ENCODE data around the gene ADCK1. TPM values are rescaled to one million over a fixed set of nuclear protein-coding genes. Genes with fewer than 3 reads are reported as not detected.
A peak's percentile ranks its signal among the peaks of the same experiment; 100 is the strongest.
"Not testable (repeated sequence)": the region's sequence is repeated elsewhere in the genome, so short reads cannot be mapped to it uniquely, and the experiment has no call there.

ADCK1 gene
- polyA plus RNA-seq, 1 experiment: 7.3 TPM

DNA sequence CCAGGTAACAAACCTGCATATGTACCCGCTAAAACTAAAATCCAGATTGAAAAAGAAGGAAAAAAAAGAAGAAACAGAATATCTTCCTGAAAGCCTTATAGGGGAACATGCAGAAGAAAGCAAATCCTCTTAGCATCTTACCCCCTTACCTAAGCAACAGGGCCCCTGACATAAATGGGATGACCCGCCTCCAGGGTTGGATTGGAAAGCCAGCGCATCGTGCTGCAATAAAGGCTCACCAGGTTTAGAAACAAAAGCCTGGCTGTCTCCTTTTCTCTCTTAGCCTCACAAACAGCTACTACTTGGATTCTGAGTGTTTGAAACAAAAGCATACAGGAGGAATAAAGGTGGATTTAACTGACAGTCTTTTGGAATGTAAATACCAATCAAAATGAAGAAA is 13.8 kb upstream of the ADCK1 start:
- no peak overlapping the region for H3K4me3 ChIP-seq (ENCODE audit: low read depth, low read length)
- H3K27me3 ChIP-seq (ENCODE audit: control insufficient read depth, insufficient read depth, low read length): peaks cover 2% of the 10 kb centered on the region; the same call in 1 of the 2 replicates
- ChIA-PET POLR2A (no interaction called here), CTCF (interaction anchor here (1.1 kb wide), 1 partner anchor 14 kb away, joined by 3 read pairs; the partner anchor contains the start of gene ADCK1)
- no peaks in the 10 kb centered on the region for H3K36me3 ChIP-seq (ENCODE audit: control insufficient read depth, insufficient read depth, low read length)
- DNase-seq (ENCODE audit: low read depth): no peak
- TF ChIP-seq, protein P1, sequence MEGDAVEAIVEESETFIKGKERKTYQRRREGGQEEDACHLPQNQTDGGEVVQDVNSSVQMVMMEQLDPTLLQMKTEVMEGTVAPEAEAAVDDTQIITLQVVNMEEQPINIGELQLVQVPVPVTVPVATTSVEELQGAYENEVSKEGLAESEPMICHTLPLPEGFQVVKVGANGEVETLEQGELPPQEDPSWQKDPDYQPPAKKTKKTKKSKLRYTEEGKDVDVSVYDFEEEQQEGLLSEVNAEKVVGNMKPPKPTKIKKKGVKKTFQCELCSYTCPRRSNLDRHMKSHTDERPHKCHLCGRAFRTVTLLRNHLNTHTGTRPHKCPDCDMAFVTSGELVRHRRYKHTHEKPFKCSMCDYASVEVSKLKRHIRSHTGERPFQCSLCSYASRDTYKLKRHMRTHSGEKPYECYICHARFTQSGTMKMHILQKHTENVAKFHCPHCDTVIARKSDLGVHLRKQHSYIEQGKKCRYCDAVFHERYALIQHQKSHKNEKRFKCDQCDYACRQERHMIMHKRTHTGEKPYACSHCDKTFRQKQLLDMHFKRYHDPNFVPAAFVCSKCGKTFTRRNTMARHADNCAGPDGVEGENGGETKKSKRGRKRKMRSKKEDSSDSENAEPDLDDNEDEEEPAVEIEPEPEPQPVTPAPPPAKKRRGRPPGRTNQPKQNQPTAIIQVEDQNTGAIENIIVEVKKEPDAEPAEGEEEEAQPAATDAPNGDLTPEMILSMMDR (IDR thresholded peaks at IDR 0.05; ENCODE audit: insufficient read depth, low read depth, low read length): no peak

DNA sequence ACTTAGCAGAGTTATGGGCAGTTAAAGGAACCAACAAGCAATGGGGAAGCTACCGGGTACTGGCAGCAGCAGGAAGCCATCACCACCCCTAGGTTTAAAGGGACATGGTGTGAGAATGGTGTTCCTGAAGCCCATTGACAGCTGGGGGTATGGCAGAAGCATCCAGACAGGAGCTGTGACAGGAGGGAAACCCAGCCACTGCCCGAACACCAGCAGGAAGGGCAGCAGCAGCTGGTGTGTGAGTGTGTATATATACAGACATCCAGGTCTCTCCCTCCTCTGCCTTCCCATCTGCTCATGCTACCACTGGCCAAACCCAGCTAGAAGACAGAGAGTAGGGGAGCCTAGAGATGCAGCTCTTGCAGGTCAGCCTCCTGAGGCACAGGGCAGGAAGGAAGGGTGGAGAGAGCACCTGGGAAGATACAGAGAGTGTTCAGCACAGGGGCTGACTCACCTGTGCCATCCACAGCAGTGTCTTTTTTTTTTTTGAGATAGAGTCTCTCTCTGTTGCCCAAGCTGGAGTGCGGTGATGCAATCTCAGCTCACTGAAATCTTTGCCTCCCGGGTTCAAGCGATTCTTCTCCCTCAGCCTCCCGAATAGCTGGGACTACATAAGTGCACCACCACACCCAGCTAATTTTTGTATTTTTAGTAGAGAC is 9.2 kb upstream of the ADCK1 start:
- TF ChIP-seq, protein P1 (IDR thresholded peaks at IDR 0.05; ENCODE audit: insufficient read depth, low read depth, low read length): no peak
- peaks cover 2% of the 10 kb centered on the region; the same call in 1 of the 2 replicates for H3K27me3 ChIP-seq (ENCODE audit: control insufficient read depth, insufficient read depth, low read length)
- ChIA-PET CTCF (no interaction called here), POLR2A (no interaction called here)
- H3K4me3 ChIP-seq (ENCODE audit: low read depth, low read length): no peak overlapping the region
- no peaks in the 10 kb centered on the region for H3K36me3 ChIP-seq (ENCODE audit: control insufficient read depth, insufficient read depth, low read length)
- no peak for DNase-seq (ENCODE audit: low read depth)

DNA sequence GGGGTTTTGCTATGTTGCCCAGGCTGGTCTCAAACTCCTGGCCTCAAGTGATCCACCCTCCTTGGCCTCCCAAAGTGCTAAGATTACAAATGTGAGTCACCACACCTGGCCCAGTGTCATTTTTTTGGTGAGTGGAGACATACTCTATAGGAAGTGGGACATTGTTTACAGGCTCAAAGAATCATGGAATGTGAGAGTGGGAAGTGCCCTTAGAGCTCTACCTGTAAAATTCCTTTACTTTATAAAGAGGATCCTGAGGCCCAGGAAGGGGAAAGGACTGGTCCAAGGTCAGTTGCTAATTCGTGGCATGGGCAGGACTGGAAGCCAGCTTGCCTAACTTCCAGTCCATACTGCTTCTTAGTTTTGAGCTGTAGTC is 8.7 kb upstream of the ADCK1 start:
- ChIA-PET CTCF (no interaction called here), POLR2A (no interaction called here)
- Histone ChIP-seq H3K4me3 (ENCODE audit: low read depth, low read length) (no peak overlapping the region), H3K27me3 (ENCODE audit: control insufficient read depth, insufficient read depth, low read length) (peaks cover 2% of the 10 kb centered on the region; the same call in 1 of the 2 replicates), H3K36me3 (ENCODE audit: control insufficient read depth, insufficient read depth, low read length) (no peaks in the 10 kb centered on the region)
- DNase-seq (ENCODE audit: low read depth): no peak
- TF ChIP-seq, protein P1 (IDR thresholded peaks at IDR 0.05; ENCODE audit: insufficient read depth, low read depth, low read length): no peak

GRCh38 chr14:77793255-77793654 is 6.7 kb upstream of the ADCK1 start:
- H3K27me3 ChIP-seq (ENCODE audit: control insufficient read depth, insufficient read depth, low read length); H3K4me3 ChIP-seq (ENCODE audit: low read depth, low read length); H3K36me3 ChIP-seq (ENCODE audit: control insufficient read depth, insufficient read depth, low read length); CTCF ChIA-PET; DNase-seq (ENCODE audit: low read depth); POLR2A ChIA-PET: not testable (repeated sequence)

DNA sequence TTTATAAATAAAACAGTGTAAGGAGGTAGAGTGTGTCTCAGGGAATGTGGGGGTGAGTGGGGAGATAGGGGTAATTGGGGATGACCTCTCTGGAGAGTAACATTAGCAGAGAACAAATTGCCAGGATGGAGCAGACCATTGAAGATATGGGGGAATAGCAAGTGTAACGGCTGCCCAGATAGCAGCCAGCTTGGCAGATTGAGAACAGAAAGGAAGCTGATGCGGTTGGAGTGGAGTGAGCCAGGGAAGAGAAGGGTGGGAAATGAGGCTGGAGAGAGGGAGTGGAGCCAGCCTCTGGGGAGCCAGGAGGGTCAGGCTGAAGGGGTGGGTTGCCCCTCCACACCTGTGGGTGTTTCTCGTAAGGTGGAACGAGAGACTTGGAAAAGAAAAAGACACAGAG is 5.6 kb upstream of the ADCK1 start:
- no peaks in the 10 kb centered on the region for H3K36me3 ChIP-seq (ENCODE audit: control insufficient read depth, insufficient read depth, low read length)

DNA sequence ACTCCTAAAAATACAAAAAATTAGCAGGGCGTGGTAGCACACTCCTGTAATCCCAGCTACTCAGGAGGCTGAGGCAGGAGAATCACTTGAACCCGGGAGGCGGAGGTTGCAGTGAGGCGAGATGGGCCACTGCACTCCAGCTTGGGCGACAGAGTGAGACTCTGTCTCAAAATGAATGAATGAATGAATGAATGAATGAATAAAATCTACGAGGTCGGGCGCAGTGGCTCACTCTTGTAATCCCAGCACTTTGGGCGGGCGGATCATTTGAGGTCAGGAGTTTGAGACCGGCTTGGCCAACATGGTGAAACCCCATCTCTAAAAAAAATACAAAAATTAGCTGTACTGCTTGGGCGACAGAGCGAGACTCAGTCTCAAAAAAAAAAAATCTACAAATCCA is 453 bp upstream of the ADCK1 start:
- not testable (repeated sequence) for DNase-seq (ENCODE audit: low read depth); H3K27me3 ChIP-seq (ENCODE audit: control insufficient read depth, insufficient read depth, low read length); H3K36me3 ChIP-seq (ENCODE audit: control insufficient read depth, insufficient read depth, low read length)
- POLR2A ChIA-PET: interaction anchor here (0.6 kb wide), 1 partner anchor 175 kb away, joined by 4 read pairs; no protein-coding TSS in a partner anchor
- CTCF ChIA-PET: interaction anchor here (1.2 kb wide), 1 partner anchor 31 kb away, joined by 3 read pairs; no protein-coding TSS in a partner anchor
- H3K4me3 ChIP-seq (ENCODE audit: low read depth, low read length): peak overlapping the region; percentile 60

More for the DNA sequence above, 5.6 kb upstream of the ADCK1 start:
- DNase-seq (ENCODE audit: low read depth): no peak
- peaks cover 2% of the 10 kb centered on the region; the same call in 1 of the 2 replicates for H3K27me3 ChIP-seq (ENCODE audit: control insufficient read depth, insufficient read depth, low read length)
- ChIA-PET POLR2A (no interaction called here), CTCF (no interaction called here)
- no peak overlapping the region for H3K4me3 ChIP-seq (ENCODE audit: low read depth, low read length)
- TF ChIP-seq, protein P1 (IDR thresholded peaks at IDR 0.05; ENCODE audit: insufficient read depth, low read depth, low read length): no peak

All from BJ (cell line).